Neural cell (in vitro differentiated cells): ENCODE measurements around the gene TBC1D9B.

Experiments
- POLR2AphosphoS5 ChIP-seq: IDR thresholded peaks from 2 replicates; pipeline ENCODE4 v1.6.1; 2012
- TF ChIP-seq, protein P1 (sequence below): fragments of 450-650 bp; IDR thresholded peaks from 2 replicates; pipeline ENCODE4 v1.5.1; 2014; ENCODE audit warnings: antibody characterized with exemption, mild to moderate bottlenecking, moderate library complexity; ENCODE audit not compliant: poor library complexity, severe bottlenecking

DNA sequence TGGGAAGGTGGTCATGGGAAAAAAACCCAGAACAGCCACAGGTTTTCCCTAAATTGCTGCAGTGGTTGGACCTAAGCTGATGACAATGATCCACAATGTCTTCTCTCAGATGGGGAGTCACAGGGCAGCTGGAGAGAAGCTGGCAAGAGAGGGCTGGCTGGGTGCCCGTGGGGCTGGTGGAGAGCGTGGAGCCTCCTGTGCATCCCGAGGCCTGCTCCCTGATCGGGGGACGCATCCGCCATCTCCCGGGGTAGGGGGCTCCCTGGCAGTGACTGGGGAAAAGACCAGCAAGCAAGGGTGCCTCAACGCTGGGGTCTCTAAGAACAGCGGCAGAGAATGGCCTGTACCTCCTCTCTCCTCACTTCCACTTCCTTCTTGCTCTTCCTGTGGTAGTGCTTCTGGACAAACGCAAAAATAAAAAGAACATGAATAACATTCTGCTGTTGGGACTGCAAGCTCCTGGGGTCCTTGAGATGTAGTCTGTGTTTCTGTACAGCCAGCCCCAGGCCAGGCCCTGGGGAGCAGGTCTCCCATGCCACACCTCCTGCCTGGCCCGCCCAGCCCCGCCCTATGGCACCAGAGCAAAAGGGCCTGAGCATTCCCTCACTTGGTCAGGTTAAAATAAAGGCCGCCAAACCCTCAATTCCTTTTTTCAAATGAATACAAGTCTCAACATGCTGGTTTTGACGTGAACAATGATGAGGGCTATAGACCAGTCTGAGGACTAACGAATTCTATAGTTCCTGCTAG lies 42.0 kb downstream of the TBC1D9B start:
- TF ChIP-seq, protein P1, sequence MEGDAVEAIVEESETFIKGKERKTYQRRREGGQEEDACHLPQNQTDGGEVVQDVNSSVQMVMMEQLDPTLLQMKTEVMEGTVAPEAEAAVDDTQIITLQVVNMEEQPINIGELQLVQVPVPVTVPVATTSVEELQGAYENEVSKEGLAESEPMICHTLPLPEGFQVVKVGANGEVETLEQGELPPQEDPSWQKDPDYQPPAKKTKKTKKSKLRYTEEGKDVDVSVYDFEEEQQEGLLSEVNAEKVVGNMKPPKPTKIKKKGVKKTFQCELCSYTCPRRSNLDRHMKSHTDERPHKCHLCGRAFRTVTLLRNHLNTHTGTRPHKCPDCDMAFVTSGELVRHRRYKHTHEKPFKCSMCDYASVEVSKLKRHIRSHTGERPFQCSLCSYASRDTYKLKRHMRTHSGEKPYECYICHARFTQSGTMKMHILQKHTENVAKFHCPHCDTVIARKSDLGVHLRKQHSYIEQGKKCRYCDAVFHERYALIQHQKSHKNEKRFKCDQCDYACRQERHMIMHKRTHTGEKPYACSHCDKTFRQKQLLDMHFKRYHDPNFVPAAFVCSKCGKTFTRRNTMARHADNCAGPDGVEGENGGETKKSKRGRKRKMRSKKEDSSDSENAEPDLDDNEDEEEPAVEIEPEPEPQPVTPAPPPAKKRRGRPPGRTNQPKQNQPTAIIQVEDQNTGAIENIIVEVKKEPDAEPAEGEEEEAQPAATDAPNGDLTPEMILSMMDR, result no peak
- no peak for TF ChIP-seq POLR2AphosphoS5
